Measurements from ENCODE around the gene STX8.
A peak's percentile ranks its signal among the peaks of the same experiment; 100 is the strongest.
"Not testable (repeated sequence)": the region's sequence is repeated elsewhere in the genome, so short reads cannot be mapped to it uniquely, and the experiment has no call there.

STX8 gene

DNA sequence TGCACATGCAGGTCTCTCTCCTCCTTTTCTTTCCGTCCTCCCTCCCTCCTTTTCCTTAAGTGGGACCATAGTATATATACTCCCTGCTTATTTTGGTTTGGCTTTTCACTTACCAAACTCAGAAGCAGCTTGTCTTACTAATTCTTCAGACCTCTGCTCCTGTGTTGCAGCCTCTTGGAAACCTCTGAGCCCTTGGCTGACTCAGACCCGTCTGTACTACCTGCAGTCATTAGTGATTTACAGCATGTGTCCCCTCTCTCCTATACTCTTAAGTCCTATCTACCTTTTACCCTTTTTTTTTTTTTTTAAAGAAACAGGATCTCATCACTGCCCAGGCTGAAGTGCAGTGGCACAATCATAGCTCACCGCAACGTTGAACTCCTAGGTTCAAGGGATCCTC, 207.0 kb downstream of the STX8 start:
- no peak for DNase-seq

DNA sequence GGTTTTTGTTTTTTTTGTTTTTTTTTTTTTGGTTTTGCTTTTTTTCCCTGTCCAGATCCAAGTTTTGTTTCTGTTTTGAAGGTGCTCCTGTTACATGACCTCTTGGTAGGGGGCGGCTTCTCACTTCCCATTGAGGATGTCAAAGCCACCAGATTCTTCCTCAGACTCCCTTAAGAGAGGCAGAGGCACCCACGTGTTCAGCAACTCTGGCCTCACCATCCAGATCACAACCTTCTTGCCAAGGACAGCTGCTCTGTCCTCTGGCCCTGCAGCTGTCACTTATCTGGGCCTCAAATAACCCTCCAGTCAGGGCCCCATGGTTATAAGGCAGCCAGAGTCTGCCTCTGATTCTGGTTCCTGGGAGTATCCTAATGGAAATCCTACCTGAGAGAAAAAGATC, 208.5 kb downstream of the STX8 start:
- DNase-seq, result peak in 22 of 42 donors; percentile 5 to 55 (median 22)
- intact Hi-C loops (cut with DNase I), result no loop called here

More for the DNA sequence above, 207.0 kb downstream of the STX8 start:
- intact Hi-C loops (cut with DNase I), result no loop called here

DNA sequence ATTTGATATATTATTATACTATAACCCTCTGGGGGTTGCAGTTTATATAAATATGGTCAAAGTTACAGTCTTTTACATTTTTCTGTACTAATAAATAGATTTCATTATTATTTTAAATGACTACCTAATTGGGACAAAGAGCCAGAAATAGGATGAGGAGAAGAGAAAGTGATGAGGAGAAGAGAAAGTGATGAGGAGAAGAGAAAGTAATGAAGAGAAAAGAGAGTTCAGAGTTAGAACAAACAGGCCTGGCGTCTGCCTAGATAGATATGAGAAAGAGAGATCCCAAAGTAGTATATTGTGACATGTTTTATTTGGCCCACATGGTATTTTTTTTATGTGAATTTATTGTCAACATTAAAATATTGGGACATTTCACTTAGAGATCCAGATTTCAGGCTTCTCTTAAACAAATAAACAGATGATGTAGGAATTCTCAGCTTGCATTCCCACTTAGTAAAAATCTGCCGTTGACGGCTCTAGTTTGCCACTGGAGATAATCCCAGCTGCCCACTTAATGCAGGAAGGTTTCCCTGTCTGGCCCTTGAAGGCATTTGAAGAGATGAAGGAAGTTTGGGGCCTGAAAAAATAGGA, 210.7 kb downstream of the STX8 start:
- DNase-seq, result no peak
- intact Hi-C loops (cut with DNase I), result no loop called here

DNA sequence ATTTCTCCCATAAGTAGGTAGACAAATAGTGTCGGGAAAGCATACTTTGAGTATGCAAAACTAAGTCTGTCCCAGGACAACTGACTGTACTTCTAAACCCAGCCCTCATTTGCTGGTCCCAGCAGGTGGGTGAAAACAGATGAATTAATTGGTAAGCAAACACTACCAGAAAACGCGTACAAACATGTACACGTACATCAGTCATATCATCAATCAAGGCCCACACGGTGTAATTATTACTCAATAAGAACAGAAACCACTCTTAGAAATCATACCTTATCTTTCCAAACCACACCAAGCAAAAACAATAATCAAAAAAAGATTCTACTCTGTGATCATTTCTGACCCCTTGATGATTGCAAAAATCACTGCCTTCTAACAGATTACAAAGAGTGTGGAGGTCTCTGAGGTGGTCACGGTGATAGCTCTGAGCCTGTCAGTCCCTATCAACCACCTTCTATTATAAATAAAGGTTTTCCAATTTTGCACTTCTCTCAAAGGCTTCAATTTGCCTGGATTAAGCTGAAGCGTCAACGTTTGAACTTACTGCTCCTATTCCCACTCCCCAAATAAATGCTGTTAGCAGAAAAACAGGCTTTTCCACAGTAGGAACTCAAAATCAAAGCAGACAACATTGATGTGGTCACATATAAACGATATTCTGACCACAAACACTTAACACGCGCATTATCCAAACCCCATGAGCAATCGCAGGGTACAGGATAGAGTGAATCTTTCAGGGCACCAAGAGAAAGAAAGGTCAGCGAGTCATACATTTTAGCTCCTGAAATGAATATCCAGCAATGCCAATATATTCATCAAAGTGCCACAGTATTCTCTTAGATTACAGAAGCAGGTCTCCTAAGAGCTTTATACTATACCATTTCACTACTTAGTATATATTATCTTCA, 211.9 kb downstream of the STX8 start:
- no peak for DNase-seq
- intact Hi-C loops (cut with DNase I), result no loop called here

DNA sequence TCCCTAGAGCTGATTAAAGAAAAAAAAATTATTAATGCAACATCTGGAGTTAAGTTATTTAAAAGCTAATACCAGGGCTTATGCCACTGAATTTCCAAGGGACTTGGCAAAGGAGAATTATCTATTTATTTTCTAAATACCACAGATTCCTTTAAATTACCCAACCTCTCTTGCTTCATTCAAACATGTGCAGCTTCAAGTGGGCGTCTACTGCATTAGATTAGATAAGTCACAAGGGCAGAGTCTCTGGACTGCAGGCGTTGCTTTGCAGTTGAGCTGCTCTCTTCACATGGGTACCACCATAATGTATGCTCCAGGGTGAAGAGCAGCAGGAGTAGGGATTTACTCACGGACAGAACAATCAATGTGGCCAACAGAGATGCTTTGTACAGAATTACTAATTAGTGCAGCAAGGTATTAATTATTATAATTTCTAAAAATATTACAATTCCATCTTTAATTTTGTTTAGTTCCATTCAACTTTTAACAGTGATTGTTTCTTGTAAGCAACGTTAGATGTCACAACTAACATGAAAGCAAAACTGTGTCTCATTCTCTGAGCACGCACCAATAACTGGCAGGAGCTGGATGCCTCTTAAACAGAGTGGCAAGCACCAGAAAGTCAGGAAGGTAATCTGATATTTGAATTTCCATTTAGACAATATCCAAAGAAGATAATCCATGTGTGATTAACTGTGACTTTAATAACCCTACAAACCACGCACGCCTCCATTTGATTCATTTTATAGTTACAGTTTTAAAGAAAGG, 214.2 kb downstream of the STX8 start:
- intact Hi-C loops (cut with DNase I), result no loop called here
- peak in 1 of 42 donors; percentile 9 for DNase-seq

DNA sequence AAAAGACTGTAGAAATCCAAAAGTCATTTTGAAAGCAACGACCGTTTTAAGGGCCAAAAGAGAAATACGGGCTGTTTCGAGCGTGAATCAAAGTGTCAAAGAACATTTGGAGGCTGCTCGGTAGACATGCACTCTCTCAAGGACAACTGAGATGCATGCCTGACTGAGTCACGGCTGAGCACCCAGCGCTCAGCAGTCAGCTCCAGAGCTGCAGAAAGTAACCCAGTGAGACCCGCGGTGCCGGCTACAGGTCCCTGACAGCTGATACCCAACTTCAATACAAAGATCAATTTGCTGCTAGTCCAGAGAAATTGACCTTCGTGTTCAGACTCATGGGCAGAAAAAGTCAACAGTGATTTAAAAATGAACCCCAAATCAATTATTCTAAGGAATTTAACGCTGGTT, 214.9 kb downstream of the STX8 start:
- DNase-seq, result peak in 22 of 42 donors; percentile 6 to 63 (median 18)
- intact Hi-C loops (cut with DNase I), result no loop called here

DNA sequence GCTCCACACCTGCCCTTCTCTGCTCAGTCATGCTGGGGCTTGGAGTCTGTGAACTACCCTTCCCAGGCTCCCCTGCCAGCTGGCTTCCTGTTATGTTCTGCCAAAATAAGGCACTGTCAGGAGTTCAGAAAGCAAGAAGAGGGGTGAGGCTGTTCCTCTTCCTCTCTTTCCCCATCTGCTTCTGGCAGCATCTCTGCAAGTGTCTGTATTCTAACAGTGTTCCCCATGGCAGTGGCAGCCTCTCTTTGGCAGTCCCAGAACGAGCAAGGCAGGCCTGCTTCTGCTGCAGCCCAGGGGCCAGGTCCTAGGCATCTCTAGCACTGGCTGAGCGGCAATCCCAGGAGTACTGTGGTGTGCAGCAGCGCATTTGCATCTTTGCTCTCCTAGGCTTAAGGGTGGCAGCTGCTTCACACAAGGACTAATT, 219.1 kb downstream of the STX8 start:
- DNase-seq, result peak in 39 of 42 donors; percentile 13 to 66 (median 38)
- intact Hi-C loops (cut with DNase I), result no loop called here

DNA sequence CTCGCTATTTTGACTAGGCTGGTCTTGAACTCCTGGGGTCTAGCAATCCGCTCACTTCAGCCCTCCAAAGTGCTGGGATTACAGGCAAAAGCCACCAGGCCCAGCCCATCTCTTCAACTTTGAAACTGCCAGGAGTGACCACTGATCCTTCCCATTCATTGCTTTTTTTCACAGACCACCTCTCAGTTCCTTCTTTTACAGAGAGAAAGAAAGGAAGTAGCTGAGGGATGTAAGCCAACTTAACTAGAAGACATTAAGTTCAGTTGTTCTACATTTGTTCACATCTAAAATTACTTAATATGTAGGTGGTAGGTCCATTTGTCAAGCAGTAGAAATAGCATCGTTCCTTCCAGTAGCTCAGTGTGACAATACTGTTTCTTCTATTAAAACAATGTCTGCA, 219.8 kb downstream of the STX8 start:
- no peak for DNase-seq
- intact Hi-C loops (cut with DNase I), result no loop called here

DNA sequence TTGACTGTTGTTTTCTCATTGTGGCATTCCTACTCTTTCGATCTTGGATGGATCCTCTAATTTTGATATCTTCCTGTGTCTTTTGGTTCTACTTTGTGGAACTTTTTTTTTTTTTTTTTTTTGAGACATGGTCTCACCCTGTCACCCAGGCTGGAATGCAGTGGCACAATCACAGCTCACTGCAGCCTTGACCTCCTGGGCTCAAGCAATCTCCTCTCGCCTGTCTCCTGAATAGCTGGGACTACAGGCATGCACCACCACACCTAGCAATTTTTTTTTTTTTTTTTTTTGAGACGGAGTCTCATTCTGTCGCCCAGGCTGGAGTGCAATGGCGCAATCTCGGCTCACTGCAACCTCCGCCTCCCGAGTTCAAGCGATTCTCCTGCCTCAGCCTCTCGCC, 220.4 kb downstream of the STX8 start:
- intact Hi-C loops (cut with DNase I); DNase-seq: not testable (repeated sequence)

GRCh38 chr17:9350080-9350479, 225.5 kb downstream of the STX8 start:
- intact Hi-C loops (cut with DNase I), result no loop called here
- DNase-seq, result no peak

DNA sequence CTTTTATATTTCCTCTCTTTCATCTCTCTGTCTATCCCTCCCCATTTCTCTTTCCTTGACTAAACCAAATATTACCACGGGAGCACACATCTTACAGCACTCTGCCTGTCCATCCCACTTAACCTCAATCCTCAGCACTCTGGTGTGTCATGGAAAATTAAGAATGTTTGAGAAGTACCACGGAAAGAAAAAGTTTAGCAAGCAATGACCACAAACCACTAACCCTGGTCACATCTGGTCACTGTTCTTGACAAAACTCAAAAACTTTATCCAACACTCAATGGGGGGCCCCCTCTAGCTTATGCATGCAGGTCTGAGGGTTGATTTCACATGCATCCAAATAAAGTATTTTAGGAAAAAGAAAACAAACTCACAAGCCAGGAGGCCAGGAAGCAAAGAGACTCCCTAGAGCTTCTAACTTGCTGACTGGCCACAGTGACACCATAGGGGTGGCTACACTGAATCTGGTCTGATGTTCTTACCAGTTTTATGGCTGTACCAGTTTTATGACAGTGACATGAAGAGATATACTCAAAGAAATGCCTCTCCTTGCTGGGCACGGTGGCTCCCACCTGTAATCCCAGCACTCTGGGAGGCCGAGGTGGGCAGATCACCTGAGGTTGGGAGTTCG, 229.2 kb downstream of the STX8 start:
- intact Hi-C loops (cut with DNase I), result no loop called here
- DNase-seq, result no peak

GRCh38 chr17:9343516-9343915, 232.1 kb downstream of the STX8 start:
- no peak for DNase-seq
- intact Hi-C loops (cut with DNase I), result no loop called here

DNA sequence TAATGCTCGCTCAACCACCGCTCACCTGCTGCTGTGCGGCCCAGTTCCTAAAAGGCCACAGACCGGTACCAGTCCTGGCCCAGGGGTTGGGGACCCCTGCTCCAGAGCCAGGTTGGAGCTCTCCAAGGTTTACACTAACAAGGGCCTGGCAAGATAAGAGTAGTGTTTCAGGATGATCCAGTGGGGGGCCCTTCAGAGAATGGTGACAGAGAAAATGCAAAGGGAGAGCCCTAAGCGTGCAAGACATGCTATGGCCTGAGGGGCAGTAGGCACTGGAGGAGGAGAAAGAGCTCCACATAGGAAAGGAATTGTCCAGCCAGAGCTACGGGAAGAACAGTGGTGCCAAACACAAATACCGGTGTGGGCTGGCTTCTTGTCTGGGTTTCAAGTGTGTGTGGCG, 233.4 kb downstream of the STX8 start:
- intact Hi-C loops (cut with DNase I), result no loop called here
- DNase-seq, result no peak

DNA sequence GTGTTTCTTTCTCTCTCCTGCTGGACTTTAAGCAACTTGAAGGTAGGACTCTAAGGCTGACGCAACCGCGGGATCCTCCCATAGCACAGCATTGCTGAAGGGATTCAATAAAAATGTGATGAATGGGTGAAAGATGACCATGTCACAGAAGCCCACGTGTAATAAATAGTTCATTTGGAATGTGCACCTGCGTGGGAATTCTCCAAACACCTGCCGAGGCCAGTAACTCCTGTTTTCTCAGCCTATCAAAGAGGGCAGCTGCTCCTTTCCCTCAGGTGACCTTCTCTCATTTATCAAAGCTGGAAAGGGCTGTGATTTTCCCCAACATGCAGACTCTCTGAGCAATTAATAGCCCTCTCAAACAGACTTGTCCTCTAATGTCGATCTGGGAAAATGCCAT, 235.7 kb downstream of the STX8 start:
- no peak for DNase-seq
- intact Hi-C loops (cut with DNase I), result no loop called here

GRCh38 chr17:9339482-9339881, 236.1 kb downstream of the STX8 start:
- DNase-seq; intact Hi-C loops (cut with DNase I): not testable (repeated sequence)

DNA sequence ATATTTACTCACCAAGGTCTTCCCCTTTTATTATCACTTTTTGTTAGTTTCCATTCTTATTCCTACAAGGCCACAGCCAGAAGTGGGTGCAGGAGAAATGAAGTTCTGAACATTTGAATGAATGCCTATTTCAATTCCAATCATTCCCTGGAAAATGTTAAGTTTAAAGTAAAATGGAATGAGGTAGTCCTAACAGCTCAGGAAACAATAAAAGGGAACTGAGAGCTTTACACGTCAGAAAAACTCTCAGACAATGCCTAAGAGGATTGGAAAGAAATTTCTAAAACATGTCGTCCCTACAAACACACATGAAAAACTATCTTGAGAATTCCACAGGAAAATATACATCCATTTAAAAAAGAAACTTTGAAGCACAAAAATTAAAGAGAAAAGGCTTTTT, 238.8 kb downstream of the STX8 start:
- intact Hi-C loops (cut with DNase I), result no loop called here
- DNase-seq, result no peak

DNA sequence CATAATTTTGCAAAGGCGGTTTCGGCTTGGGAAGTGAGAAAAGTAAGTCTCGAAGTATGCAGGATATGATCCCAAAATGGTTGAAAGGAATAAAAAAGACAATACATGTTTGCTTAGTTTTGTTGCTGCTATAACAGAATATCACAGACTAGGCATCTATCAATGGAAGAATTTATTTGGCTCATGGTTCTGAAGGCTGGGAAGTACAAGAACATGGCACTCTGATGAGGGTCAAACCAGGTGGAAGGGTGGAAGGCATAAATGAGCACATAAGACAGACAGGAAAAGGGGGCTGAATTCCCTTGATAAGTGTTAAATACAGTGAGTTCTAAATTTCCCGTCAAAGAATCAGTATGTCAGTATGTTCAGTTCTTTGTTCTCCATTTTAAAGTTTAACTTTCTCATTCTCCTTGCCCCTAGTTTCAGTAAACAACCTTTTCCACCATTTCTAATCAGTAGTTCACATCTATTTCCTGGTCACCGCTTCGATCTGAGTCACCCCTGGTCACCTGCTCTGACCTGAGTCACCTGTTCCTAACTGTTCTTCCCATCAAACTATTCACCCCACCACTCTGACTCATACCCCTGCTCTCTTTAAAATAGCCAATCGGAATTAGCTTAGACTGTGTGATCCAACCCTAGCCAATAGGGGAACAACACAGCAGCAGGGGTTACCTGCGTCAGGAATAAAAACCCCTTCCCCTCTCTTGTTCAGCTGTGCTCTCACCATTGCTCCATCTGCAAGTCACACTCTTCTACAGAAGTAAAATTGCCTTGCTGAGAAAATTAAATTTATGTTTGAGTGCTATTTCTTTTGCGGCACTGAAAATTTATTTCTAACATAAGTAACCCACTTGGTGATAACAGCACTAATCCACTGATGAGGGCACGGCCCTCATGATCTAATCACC, 240.8 kb downstream of the STX8 start:
- no peak for DNase-seq
- intact Hi-C loops (cut with DNase I), result no loop called here

DNA sequence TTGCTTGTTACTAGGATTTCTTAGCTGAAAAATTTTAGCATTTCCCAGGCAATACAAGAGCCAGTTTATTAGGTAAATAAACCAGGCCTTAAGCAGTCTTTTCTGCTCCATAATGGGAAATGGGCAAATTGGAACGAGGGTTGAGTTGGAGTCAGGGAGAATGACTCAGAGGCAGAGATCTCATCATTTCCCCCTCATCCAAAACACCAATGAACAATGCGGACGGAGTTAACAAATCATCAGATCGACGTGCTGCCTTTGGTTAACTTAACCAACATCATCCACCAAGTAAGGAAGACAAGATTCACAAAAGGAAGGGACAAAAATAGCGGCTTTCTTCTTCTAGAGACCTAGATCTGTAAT, 243.5 kb downstream of the STX8 start:
- intact Hi-C loops (cut with DNase I), result no loop called here
- peak in 13 of 42 donors; percentile 21 to 72 (median 42) for DNase-seq
